Measurements from ENCODE around the gene EGFL6. TPM values are rescaled to one million over a fixed set of nuclear protein-coding genes. Genes with fewer than 3 reads are reported as not detected.

The EGFL6 gene
- total RNA-seq, 1 experiment from 2014 or later = not detected

- no peak for DNase-seq (ENCODE audit: low read depth, low spot score)
- no TSS peak for BruUV-seq (replicated peaks)
- CTCF ChIA-PET = no interaction called here
- TF ChIP-seq, protein P1, sequence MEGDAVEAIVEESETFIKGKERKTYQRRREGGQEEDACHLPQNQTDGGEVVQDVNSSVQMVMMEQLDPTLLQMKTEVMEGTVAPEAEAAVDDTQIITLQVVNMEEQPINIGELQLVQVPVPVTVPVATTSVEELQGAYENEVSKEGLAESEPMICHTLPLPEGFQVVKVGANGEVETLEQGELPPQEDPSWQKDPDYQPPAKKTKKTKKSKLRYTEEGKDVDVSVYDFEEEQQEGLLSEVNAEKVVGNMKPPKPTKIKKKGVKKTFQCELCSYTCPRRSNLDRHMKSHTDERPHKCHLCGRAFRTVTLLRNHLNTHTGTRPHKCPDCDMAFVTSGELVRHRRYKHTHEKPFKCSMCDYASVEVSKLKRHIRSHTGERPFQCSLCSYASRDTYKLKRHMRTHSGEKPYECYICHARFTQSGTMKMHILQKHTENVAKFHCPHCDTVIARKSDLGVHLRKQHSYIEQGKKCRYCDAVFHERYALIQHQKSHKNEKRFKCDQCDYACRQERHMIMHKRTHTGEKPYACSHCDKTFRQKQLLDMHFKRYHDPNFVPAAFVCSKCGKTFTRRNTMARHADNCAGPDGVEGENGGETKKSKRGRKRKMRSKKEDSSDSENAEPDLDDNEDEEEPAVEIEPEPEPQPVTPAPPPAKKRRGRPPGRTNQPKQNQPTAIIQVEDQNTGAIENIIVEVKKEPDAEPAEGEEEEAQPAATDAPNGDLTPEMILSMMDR (IDR thresholded peaks at IDR 0.05) = no peak
- no peak for TF ChIP-seq POLR2AphosphoS5 (IDR thresholded peaks at IDR 0.05; ENCODE audit: low read depth, low read length)
- no peak for TF ChIP-seq TCF7L2 (IDR thresholded peaks at IDR 0.05; ENCODE audit: low read depth, low read length)
- TF ChIP-seq, protein P2, sequence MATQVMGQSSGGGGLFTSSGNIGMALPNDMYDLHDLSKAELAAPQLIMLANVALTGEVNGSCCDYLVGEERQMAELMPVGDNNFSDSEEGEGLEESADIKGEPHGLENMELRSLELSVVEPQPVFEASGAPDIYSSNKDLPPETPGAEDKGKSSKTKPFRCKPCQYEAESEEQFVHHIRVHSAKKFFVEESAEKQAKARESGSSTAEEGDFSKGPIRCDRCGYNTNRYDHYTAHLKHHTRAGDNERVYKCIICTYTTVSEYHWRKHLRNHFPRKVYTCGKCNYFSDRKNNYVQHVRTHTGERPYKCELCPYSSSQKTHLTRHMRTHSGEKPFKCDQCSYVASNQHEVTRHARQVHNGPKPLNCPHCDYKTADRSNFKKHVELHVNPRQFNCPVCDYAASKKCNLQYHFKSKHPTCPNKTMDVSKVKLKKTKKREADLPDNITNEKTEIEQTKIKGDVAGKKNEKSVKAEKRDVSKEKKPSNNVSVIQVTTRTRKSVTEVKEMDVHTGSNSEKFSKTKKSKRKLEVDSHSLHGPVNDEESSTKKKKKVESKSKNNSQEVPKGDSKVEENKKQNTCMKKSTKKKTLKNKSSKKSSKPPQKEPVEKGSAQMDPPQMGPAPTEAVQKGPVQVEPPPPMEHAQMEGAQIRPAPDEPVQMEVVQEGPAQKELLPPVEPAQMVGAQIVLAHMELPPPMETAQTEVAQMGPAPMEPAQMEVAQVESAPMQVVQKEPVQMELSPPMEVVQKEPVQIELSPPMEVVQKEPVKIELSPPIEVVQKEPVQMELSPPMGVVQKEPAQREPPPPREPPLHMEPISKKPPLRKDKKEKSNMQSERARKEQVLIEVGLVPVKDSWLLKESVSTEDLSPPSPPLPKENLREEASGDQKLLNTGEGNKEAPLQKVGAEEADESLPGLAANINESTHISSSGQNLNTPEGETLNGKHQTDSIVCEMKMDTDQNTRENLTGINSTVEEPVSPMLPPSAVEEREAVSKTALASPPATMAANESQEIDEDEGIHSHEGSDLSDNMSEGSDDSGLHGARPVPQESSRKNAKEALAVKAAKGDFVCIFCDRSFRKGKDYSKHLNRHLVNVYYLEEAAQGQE (IDR thresholded peaks at IDR 0.05; ENCODE audit: insufficient read depth in 1 of 2, low read depth in 2 of 2, low read length in 1 of 2) = no peak
- no peak for ATAC-seq
- H3K4me1 ChIP-seq (ENCODE audit: control insufficient read depth, insufficient read depth, low read length) = no peaks in the 10 kb centered on the region
- in situ Hi-C loops (cut with HindIII; ENCODE audit: low pct_unique_long_range_greater_than_20kb, low sequenced_read_pairs) (no loop called here), intact Hi-C loops (cut with micrococcal nuclease; ENCODE audit: unreplicated experiment) (no loop called here)
- H3K36me3 ChIP-seq (ENCODE audit: control insufficient read depth, insufficient read depth, low read length) = no peaks in the 10 kb centered on the region
- no peak overlapping the region for H3K4me3 ChIP-seq (ENCODE audit: low read depth in 2 of 2, low read length in 2 of 2)
- no peaks in the 10 kb centered on the region for H3K9me3 ChIP-seq (ENCODE audit: control insufficient read depth, insufficient read depth, low read depth, low read length)
- POLR2A ChIA-PET = no interaction called here
- H3K27me3 ChIP-seq (ENCODE audit: control insufficient read depth, insufficient read depth, low read length) = no peaks in the 10 kb centered on the region
- H3K27ac ChIP-seq (ENCODE audit: low read length) = no peak overlapping the region
Measured at GRCh38 chrX:13670197-13670596, 100.8 kb downstream of the EGFL6 start.

GRCh38 chrX:13673016-13673415 is 103.6 kb downstream of the EGFL6 start:
- POLR2A ChIA-PET = no interaction called here
- H3K27me3 ChIP-seq (ENCODE audit: control insufficient read depth, insufficient read depth, low read length) = no peaks in the 10 kb centered on the region
- no peaks in the 10 kb centered on the region for H3K36me3 ChIP-seq (ENCODE audit: control insufficient read depth, insufficient read depth, low read length)
- ATAC-seq (no peak), DNase-seq (ENCODE audit: low read depth, low spot score) (no peak)
- intact Hi-C loops (cut with micrococcal nuclease; ENCODE audit: unreplicated experiment) (no loop called here), in situ Hi-C loops (cut with HindIII; ENCODE audit: low pct_unique_long_range_greater_than_20kb, low sequenced_read_pairs) (no loop called here)
- BruUV-seq (replicated peaks) = no TSS peak
- H3K9me3 ChIP-seq (ENCODE audit: control insufficient read depth, insufficient read depth, low read depth, low read length) = no peaks in the 10 kb centered on the region
- TF ChIP-seq, protein P2 (IDR thresholded peaks at IDR 0.05; ENCODE audit: insufficient read depth in 1 of 2, low read depth in 2 of 2, low read length in 1 of 2) = no peak
- no peak for TF ChIP-seq POLR2AphosphoS5 (IDR thresholded peaks at IDR 0.05; ENCODE audit: low read depth, low read length)
- no peak for TF ChIP-seq SIN3A (IDR thresholded peaks at IDR 0.05; ENCODE audit: borderline replicate concordance, insufficient read depth, low read depth, low read length)
- no peak for TF ChIP-seq TCF7L2 (IDR thresholded peaks at IDR 0.05; ENCODE audit: low read depth, low read length)
- TF ChIP-seq, protein P1 (IDR thresholded peaks at IDR 0.05) = no peak
- CTCF ChIA-PET = no interaction called here
- no peaks in the 10 kb centered on the region for H3K4me1 ChIP-seq (ENCODE audit: control insufficient read depth, insufficient read depth, low read length)
- no peak overlapping the region for H3K27ac ChIP-seq (ENCODE audit: low read length)
- H3K4me3 ChIP-seq (ENCODE audit: low read depth in 2 of 2, low read length in 2 of 2) = no peak overlapping the region
